Choroid plexus epithelial cell (primary cell): Measurements from ENCODE around the gene FBN2.
A peak's percentile ranks its signal among the peaks of the same experiment; 100 is the strongest.

Source experiments
- DNase-seq: peaks from one replicate; pipeline ENCODE4 v3.0.0-alpha.2; 2010; ENCODE audit warnings: low read depth
- H3K4me3 ChIP-seq: 2 replicates; pipeline ENCODE4 v1.5.1; 2011; ENCODE audit warnings: low read depth, mild to moderate bottlenecking, control low read depth, low read length, moderate library complexity
- TF ChIP-seq, protein P1 (sequence below): conservative IDR thresholded peaks from 2 replicates; pipeline ENCODE4 v1.5.1; 2011; ENCODE audit warnings: low read depth, mild to moderate bottlenecking, control low read depth, inconsistent platforms, low read length, moderate library complexity

FBN2 gene

DNA sequence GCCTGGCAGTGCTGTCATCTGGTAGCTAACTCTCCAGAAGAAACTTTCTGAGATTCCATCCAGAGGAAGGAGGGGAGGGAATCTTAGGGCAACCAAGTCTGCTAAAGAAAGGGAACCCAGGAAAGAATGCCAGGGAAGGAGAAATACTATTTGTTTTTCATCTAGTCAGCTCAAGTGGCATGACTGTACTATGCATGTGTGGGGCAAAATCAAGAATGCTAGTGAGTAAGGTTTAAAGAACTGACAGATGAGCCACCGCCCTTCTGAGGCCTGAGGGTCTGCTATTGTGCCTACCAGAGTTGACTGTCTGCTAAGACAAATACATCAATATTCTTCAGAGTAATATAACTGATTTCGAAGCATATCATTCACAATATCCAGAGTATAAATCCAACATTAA lies 250.3 kb downstream of the FBN2 start:
- TF ChIP-seq, protein P1, sequence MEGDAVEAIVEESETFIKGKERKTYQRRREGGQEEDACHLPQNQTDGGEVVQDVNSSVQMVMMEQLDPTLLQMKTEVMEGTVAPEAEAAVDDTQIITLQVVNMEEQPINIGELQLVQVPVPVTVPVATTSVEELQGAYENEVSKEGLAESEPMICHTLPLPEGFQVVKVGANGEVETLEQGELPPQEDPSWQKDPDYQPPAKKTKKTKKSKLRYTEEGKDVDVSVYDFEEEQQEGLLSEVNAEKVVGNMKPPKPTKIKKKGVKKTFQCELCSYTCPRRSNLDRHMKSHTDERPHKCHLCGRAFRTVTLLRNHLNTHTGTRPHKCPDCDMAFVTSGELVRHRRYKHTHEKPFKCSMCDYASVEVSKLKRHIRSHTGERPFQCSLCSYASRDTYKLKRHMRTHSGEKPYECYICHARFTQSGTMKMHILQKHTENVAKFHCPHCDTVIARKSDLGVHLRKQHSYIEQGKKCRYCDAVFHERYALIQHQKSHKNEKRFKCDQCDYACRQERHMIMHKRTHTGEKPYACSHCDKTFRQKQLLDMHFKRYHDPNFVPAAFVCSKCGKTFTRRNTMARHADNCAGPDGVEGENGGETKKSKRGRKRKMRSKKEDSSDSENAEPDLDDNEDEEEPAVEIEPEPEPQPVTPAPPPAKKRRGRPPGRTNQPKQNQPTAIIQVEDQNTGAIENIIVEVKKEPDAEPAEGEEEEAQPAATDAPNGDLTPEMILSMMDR: no peak
- DNase-seq: no peak
- no peak overlapping the region for H3K4me3 ChIP-seq

DNA sequence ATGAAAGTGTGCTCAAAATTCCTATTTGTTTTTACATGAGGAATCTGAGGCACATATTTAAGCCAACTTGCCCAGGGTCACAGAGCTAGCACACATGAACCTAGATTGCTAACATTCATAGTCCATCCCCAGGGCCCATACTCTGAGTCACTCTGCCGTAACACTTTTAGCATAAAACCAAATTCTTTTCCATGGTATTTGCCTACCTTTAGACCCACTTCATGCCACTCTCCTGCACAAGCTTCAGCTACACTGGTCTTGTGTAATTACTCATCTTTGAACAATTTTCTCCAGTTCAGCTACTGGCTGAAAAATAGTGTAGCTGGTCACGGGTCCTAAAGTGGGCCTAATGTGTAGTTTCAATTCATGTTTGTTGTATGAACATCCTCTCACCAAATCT lies 253.8 kb downstream of the FBN2 start:
- TF ChIP-seq, protein P1: no peak
- DNase-seq: no peak
- H3K4me3 ChIP-seq: no peak overlapping the region

DNA sequence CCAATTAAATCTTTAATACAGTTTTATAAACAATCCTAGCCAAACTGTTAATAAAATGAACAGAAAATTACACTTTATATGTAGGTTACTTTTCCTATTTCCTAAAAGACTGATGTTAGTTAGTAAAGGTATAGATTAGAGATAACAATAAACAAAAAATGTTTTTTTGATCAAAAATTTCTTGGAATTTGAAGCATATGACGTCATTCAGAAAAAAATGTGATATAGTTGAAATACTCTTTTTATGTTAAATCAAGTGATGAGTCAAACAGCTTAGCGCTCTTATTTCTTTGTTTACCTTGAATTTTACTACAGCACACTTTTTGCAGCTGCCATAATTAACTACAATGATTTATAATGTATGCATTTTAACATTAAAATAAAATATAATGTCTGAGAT lies 258.7 kb downstream of the FBN2 start:
- TF ChIP-seq, protein P1: no peak
- no peak overlapping the region for H3K4me3 ChIP-seq
- no peak for DNase-seq

DNA sequence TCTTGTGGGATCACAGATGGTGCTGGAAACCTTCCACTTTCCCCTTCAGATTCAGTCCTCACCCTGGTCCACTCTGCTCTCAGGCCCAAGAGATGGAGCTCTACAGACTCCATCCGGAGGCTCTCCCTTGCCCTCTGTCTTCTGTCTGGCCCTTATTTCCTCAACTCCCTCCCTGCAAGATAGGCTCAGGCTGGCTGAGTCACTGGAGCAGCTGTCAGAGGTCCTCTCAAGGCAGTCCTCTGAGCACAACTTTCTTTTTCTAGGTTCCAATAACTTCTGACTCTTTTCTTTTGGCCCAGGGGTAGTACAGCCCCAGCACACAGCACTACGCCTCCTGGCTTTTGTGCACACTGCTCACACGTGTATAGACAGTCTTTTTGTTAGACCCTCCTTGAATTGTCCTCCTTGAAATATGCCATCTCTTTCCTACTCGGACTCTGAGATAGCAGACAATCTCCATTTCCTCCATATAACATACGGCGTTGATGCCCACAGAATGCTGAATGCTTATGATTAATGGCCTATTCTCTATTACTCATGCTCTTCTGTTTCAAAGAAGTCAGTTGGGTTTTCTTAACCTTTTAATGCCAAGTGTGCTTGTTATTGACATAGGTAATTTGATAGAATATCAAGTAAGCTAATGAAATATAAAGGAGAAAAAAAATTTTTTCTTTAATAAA lies 261.4 kb downstream of the FBN2 start:
- peak; percentile 37 for DNase-seq
- TF ChIP-seq, protein P1: peak; percentile 5
- H3K4me3 ChIP-seq: no peak overlapping the region

DNA sequence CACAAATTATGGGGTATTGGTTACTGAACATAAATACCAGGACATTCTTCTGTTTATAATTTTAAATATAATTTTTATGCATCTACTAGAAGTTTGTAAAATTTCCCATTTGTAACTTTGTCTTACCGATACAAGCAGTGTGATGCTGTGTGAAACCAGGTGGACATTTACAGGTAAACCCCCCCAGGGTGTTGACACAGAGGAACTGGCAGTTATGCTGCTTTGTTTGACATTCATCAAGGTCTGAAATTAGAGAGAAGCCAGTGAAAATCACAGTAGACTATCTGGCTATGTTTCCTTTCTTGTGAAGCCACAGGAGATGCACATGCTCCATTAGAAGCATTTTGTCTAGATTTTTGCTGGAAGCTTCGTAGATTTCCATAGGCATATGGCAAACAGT lies 263.6 kb downstream of the FBN2 start:
- no peak for DNase-seq
- TF ChIP-seq, protein P1: no peak
- H3K4me3 ChIP-seq: no peak overlapping the region

DNA sequence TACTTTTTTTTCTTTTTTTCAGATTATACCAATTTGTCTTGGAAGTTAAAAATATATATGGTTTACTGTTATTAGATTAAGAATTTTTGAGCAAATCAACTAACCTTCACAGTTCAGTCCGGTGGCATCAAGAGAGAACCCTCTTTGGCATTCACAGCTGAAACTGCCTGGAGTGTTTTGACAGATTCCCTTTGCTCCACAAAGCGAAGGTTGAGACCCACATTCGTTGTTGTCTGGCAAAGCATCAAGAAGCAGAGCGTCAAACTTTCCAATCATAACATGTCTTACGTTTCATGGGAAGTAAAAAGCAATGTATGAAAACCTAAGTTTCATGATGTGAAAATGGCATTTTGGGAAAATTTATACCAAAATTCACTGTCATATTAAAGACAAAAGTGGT lies 264.3 kb downstream of the FBN2 start:
- DNase-seq: no peak
- TF ChIP-seq, protein P1: no peak
- no peak overlapping the region for H3K4me3 ChIP-seq

DNA sequence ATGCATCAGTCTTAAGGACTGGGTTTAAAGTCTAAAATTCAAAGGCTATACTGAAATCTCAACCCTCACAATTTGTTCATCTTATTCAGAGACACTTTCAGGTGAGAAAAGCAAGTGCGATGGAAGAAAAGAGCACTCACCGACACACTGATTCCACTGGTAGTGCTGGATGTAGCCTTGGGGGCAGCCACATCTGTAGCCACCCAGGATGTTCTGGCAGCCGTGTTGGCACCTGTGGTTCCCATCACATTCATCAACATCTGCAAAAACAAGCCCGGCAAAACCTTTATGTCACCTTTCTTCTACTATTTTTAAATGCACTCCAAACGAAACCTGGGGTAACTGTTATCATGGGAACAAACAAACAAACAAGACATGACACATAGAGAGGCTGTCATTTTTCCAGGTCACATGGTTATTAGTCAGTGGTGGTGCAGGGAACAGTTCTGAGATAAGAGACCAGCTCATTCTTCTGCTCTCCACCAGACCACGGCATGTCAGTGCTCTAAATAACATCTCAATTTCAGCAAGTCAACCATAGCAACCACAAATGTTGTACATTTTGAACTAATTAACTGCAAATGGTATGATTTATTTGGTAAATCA lies 266.1 kb downstream of the FBN2 start:
- TF ChIP-seq, protein P1: no peak
- peak; percentile 92 for DNase-seq
- no peak overlapping the region for H3K4me3 ChIP-seq
